Naive thymus-derived CD8-positive, alpha-beta T cell (primary cell): ENCODE measurements around the gene HHIPL1. TPM values are rescaled to one million over a fixed set of nuclear protein-coding genes. Genes with fewer than 3 reads are reported as not detected.

Source experiments
- ATAC-seq, 2 donors: fragments of 150-1000 bp; cut with Tn5 transposase in 1 of 2; sonication (Bioruptor Pico), chemical (Tn5 transposase) in 1 of 2; 1 replicate in 1 of 2; 2 replicates in 1 of 2; pipeline ENCODE4 v1.10.0; 2021; ENCODE audit warnings: mild to moderate bottlenecking in 2 of 2, moderate library complexity in 2 of 2
- POLR2A ChIA-PET: fragments of 350-600 bp; sonication (Branson Sonifier 250); formaldehyde crosslinking; loops from one replicate; lab custom pipeline; 2021; ENCODE audit warnings: antibody characterized with exemption; lab: Charles Lee
- DNase-seq, 10 donors: peaks; one replicate each; pipeline versions ENCODE4 v3.0.0 to v3.0.0-alpha.2; 2020 to 2022
- H3K27ac Mint-ChIP-seq, 10 donors: one replicate each; pipeline ENCODE4 v1.8.0; 2020 to 2022; ENCODE audit warnings: mild to moderate bottlenecking in 10 of 10, mixed read lengths in 10 of 10, moderate library complexity in 4 of 10, inconsistent platforms in 1 of 10
- H3K27me3 Mint-ChIP-seq, 5 donors: one replicate each; pipeline ENCODE4 v1.8.0; 2021 to 2022; ENCODE audit warnings: mixed read lengths in 5 of 5
- H3K36me3 Mint-ChIP-seq, 3 donors: one replicate each; pipeline ENCODE4 v1.8.0; 2020 to 2022; ENCODE audit warnings: mixed read lengths in 3 of 3, mild to moderate bottlenecking in 2 of 3, inconsistent platforms in 1 of 3
- H3K4me1 Mint-ChIP-seq, 4 donors: one replicate each; pipeline ENCODE4 v1.8.0; 2021 to 2022; ENCODE audit warnings: mixed read lengths in 4 of 4
- H3K4me3 Mint-ChIP-seq, 10 donors: one replicate each; pipeline ENCODE4 v1.8.0; 2020 to 2022; ENCODE audit warnings: mild to moderate bottlenecking in 10 of 10, mixed read lengths in 10 of 10, moderate library complexity in 6 of 10, inconsistent platforms in 1 of 10
- H3K9me3 Mint-ChIP-seq, 9 donors: one replicate each; pipeline ENCODE4 v1.8.0; 2020 to 2022; ENCODE audit warnings: mixed read lengths in 9 of 9, mild to moderate bottlenecking in 3 of 9, inconsistent platforms in 1 of 9, moderate library complexity in 1 of 9
- polyA plus RNA-seq, 3 donors: library from polyadenylated mRNA; unstranded; fragments of 300-500 nt; fragmentation: Illumina TruSeq; gene quantifications; one replicate each; pipeline ENCODE4 v1.2.3, GENCODE V29; 2021
- total RNA-seq, 8 experiments: library from RNA in 2 of 8; stranded (reverse) in 2 of 8; gene quantifications; one replicate each; pipeline ENCODE4 v1.2.3 and lab custom pipeline; 2021 to 2026

HHIPL1 gene
- total and polyA plus RNA-seq, 5 experiments from 2014 or later = 0.34 to 0.36 TPM; not detected in 3

- ATAC-seq = no peak
- peaks cover 4 to 24% (median 11%) of the 10 kb centered on the region in 5 donors for H3K27me3 Mint-ChIP-seq
- peaks cover 0 to 16% (median 8%) of the 10 kb centered on the region in 4 donors for H3K4me1 Mint-ChIP-seq
- H3K4me3 Mint-ChIP-seq = peak overlapping the region in 1 of 10 donors; percentile 13
- H3K9me3 Mint-ChIP-seq = peaks cover 0 to 23% (median 7%) of the 10 kb centered on the region in 9 donors
- H3K36me3 Mint-ChIP-seq = no peaks in the 10 kb centered on the region
- DNase-seq = peak in 1 of 10 donors; percentile 60
- H3K27ac Mint-ChIP-seq = peak overlapping the region in 1 of 10 donors; percentile 58
- POLR2A ChIA-PET = no interaction called here
Measured at GRCh38 chr14:99676657-99677056, 31.7 kb downstream of the HHIPL1 start.

GRCh38 chr14:99677231-99678140 lies 32.6 kb downstream of the HHIPL1 start:
- Mint-ChIP-seq H3K9me3 (peaks cover 0 to 23% (median 7%) of the 10 kb centered on the region in 9 donors), H3K4me1 (peaks cover 0 to 15% (median 8%) of the 10 kb centered on the region in 4 donors), H3K27me3 (peaks cover 3 to 22% (median 7%) of the 10 kb centered on the region in 5 donors), H3K4me3 (no peak overlapping the region), H3K27ac (peak overlapping the region in 1 of 10 donors; percentile 58), H3K36me3 (no peaks in the 10 kb centered on the region)
- DNase-seq (peak in 1 of 10 donors; percentile 52), ATAC-seq (no peak)
- POLR2A ChIA-PET = interaction anchor here (1.4 kb wide), 1 partner anchor 10 kb away, joined by 3 read pairs; no protein-coding TSS in a partner anchor

- H3K4me1 Mint-ChIP-seq = peaks cover 2 to 13% (median 11%) of the 10 kb centered on the region in 4 donors
- H3K27ac Mint-ChIP-seq = no peak overlapping the region
- peaks cover 0 to 16% (median 3%) of the 10 kb centered on the region in 5 donors for H3K27me3 Mint-ChIP-seq
- peaks cover 0 to 23% (median 7%) of the 10 kb centered on the region in 9 donors for H3K9me3 Mint-ChIP-seq
- no peak for ATAC-seq
- no peak overlapping the region for H3K4me3 Mint-ChIP-seq
- POLR2A ChIA-PET = interaction anchor here (1.4 kb wide), 1 partner anchor 9 kb away, joined by 3 read pairs; no protein-coding TSS in a partner anchor
- no peaks in the 10 kb centered on the region for H3K36me3 Mint-ChIP-seq
- DNase-seq = no peak
Measured at GRCh38 chr14:99678198-99678597, 33.3 kb downstream of the HHIPL1 start.

GRCh38 chr14:99679111-99679510 lies 34.2 kb downstream of the HHIPL1 start:
- ATAC-seq (no peak), DNase-seq (no peak)
- peaks cover 0 to 15% (median under 1%) of the 10 kb centered on the region in 5 donors for H3K27me3 Mint-ChIP-seq
- POLR2A ChIA-PET = interaction anchor here (1.4 kb wide), 1 partner anchor 8 kb away, joined by 3 read pairs; no protein-coding TSS in a partner anchor
- peaks cover 2 to 16% (median 13%) of the 10 kb centered on the region in 4 donors for H3K4me1 Mint-ChIP-seq
- H3K9me3 Mint-ChIP-seq = peaks cover 0 to 23% (median 7%) of the 10 kb centered on the region in 9 donors
- no peak overlapping the region for H3K27ac Mint-ChIP-seq
- no peak overlapping the region for H3K4me3 Mint-ChIP-seq
- H3K36me3 Mint-ChIP-seq = no peaks in the 10 kb centered on the region

- POLR2A ChIA-PET = interaction anchor here (1.4 kb wide), 1 partner anchor 8 kb away, joined by 3 read pairs; no protein-coding TSS in a partner anchor
- Mint-ChIP-seq H3K4me3 (no peak overlapping the region), H3K27ac (no peak overlapping the region), H3K4me1 (peaks cover 2 to 16% (median 13%) of the 10 kb centered on the region in 4 donors), H3K36me3 (no peaks in the 10 kb centered on the region), H3K9me3 (peaks cover 0 to 23% (median 7%) of the 10 kb centered on the region in 9 donors), H3K27me3 (peaks cover 0 to 10% (median 0%) of the 10 kb centered on the region in 5 donors)
- DNase-seq (no peak), ATAC-seq (no peak)
Measured at GRCh38 chr14:99679543-99679942, 34.6 kb downstream of the HHIPL1 start.

GRCh38 chr14:99679996-99680395 lies 35.1 kb downstream of the HHIPL1 start:
- peaks cover 0 to 8% (median 0%) of the 10 kb centered on the region in 5 donors for H3K27me3 Mint-ChIP-seq
- POLR2A ChIA-PET = no interaction called here
- DNase-seq = no peak
- no peak for ATAC-seq
- no peak overlapping the region for H3K27ac Mint-ChIP-seq
- no peak overlapping the region for H3K4me3 Mint-ChIP-seq
- H3K36me3 Mint-ChIP-seq = no peaks in the 10 kb centered on the region
- peaks cover 2 to 16% (median 13%) of the 10 kb centered on the region in 4 donors for H3K4me1 Mint-ChIP-seq
- H3K9me3 Mint-ChIP-seq = peaks cover 0 to 23% (median 7%) of the 10 kb centered on the region in 9 donors

- Mint-ChIP-seq H3K4me3 (peak overlapping the region in 3 of 10 donors; percentile 29 to 46 (median 39)), H3K4me1 (peaks cover 2 to 24% (median 13%) of the 10 kb centered on the region in 4 donors), H3K27ac (no peak overlapping the region), H3K27me3 (peaks cover 0 to 4% (median 0%) of the 10 kb centered on the region in 5 donors), H3K36me3 (no peaks in the 10 kb centered on the region), H3K9me3 (peaks cover 0 to 23% (median 7%) of the 10 kb centered on the region in 9 donors)
- no peak for ATAC-seq
- POLR2A ChIA-PET = no interaction called here
- no peak for DNase-seq
Measured at GRCh38 chr14:99681101-99681831, 36.3 kb downstream of the HHIPL1 start.

- H3K36me3 Mint-ChIP-seq = no peaks in the 10 kb centered on the region
- H3K27me3 Mint-ChIP-seq = peaks cover 0 to 4% (median 3%) of the 10 kb centered on the region in 5 donors
- no peak overlapping the region for H3K27ac Mint-ChIP-seq
- peak overlapping the region in 3 of 10 donors; percentile 29 to 46 (median 39) for H3K4me3 Mint-ChIP-seq
- peak in 1 of 10 donors; percentile 28 for DNase-seq
- H3K4me1 Mint-ChIP-seq = peaks cover 2 to 19% (median 11%) of the 10 kb centered on the region in 4 donors
- H3K9me3 Mint-ChIP-seq = peaks cover 0 to 20% (median 7%) of the 10 kb centered on the region in 9 donors
- ATAC-seq = no peak
- POLR2A ChIA-PET = no interaction called here
Measured at GRCh38 chr14:99681832-99682148, 36.9 kb downstream of the HHIPL1 start.

- peak; percentile 27 to 36 for ATAC-seq
- peaks cover 1 to 15% (median 4%) of the 10 kb centered on the region in 5 donors for H3K27me3 Mint-ChIP-seq
- peak overlapping the region in 8 of 10 donors; percentile 22 to 96 (median 68) for H3K27ac Mint-ChIP-seq
- POLR2A ChIA-PET = interaction anchor here (1.1 to 1.3 kb wide), 3 partner anchors 78 to 538 kb away, joined by 3 to 13 read pairs (median 10); partner anchors contain the start of genes CCDC85C, CCNK and SETD3
- peak; percentile 62 to 89 (median 80) for DNase-seq
- H3K36me3 Mint-ChIP-seq = no peaks in the 10 kb centered on the region
- H3K4me1 Mint-ChIP-seq = peaks cover 6 to 25% (median 14%) of the 10 kb centered on the region in 4 donors
- peak overlapping the region; percentile 85 to 96 (median 93) for H3K4me3 Mint-ChIP-seq
- H3K9me3 Mint-ChIP-seq = peaks cover 0 to 13% (median 7%) of the 10 kb centered on the region in 9 donors
Measured at GRCh38 chr14:99682809-99683618, 38.1 kb downstream of the HHIPL1 start.

- ATAC-seq = peak; percentile 86 to 92
- Mint-ChIP-seq H3K27me3 (peaks cover 2 to 23% (median 9%) of the 10 kb centered on the region in 5 donors), H3K36me3 (no peaks in the 10 kb centered on the region), H3K9me3 (peaks cover 0 to 6% (median 1%) of the 10 kb centered on the region in 9 donors), H3K4me1 (peaks cover 8 to 29% (median 20%) of the 10 kb centered on the region in 4 donors), H3K4me3 (peak within 1 kb of the TSS; percentile 85 to 96 (median 93)), H3K27ac (peak within 1 kb of the TSS; percentile 55 to 96 (median 91))
- peak; percentile 94 to 100 (median 99) for DNase-seq
- POLR2A ChIA-PET = interaction anchor here (1.1 to 1.3 kb wide), 3 partner anchors 79 to 537 kb away, joined by 3 to 13 read pairs (median 10); partner anchors contain the start of genes CCDC85C, CCNK and SETD3
Measured at GRCh38 chr14:99683619-99684409, 38.9 kb downstream of the HHIPL1 start, which contains the start of gene CYP46A1. CYP46A1 (plus strand) TSS chr14:99684298; CDS start chr14:99684418, 120 bp downstream.
